NCI-H2196 (cell line): Measurements from ENCODE around the gene MYLK.

Source experiments
- DNase-seq: peaks from one replicate; lab custom pipeline; 2025; ENCODE audit not compliant: unreplicated experiment; lab: John Stamatoyannopoulos, UW

MYLK gene

GRCh38 chr3:123684209-123684608, 199.9 kb downstream of the MYLK start:
- no peak for DNase-seq

GRCh38 chr3:123683505-123684154, 200.5 kb downstream of the MYLK start:
- no peak for DNase-seq

- DNase-seq = no peak
These were observed 201.2 kb downstream of the MYLK start for GRCh38 chr3:123682781-123683504.

GRCh38 chr3:123682302-123682701, 201.8 kb downstream of the MYLK start:
- no peak for DNase-seq

- DNase-seq = no peak
These were observed 204.3 kb downstream of the MYLK start for GRCh38 chr3:123679712-123680386.

- no peak for DNase-seq
These were observed 206.0 kb downstream of the MYLK start for GRCh38 chr3:123678108-123678511.

GRCh38 chr3:123672429-123673146, 211.5 kb downstream of the MYLK start:
- DNase-seq = no peak

GRCh38 chr3:123670743-123671142, 213.4 kb downstream of the MYLK start:
- DNase-seq = no peak

GRCh38 chr3:123668906-123669305, 215.2 kb downstream of the MYLK start:
- no peak for DNase-seq

- no peak for DNase-seq
These were observed 216.3 kb downstream of the MYLK start for GRCh38 chr3:123667784-123668183.

- no peak for DNase-seq
These were observed 219.4 kb downstream of the MYLK start for GRCh38 chr3:123664753-123665152.

- peak; percentile 47 for DNase-seq
These were observed 220.2 kb downstream of the MYLK start for GRCh38 chr3:123663977-123664376.

GRCh38 chr3:123661973-123662372, 222.2 kb downstream of the MYLK start:
- no peak for DNase-seq

GRCh38 chr3:123660900-123661299, 223.2 kb downstream of the MYLK start:
- DNase-seq = peak; percentile 88

- DNase-seq = no peak
These were observed 223.9 kb downstream of the MYLK start for GRCh38 chr3:123660141-123660675.

GRCh38 chr3:123658852-123659206, 225.3 kb downstream of the MYLK start:
- no peak for DNase-seq

- DNase-seq = peak; percentile 78
These were observed 225.8 kb downstream of the MYLK start for GRCh38 chr3:123658118-123658851.

- DNase-seq = no peak
These were observed 226.6 kb downstream of the MYLK start for GRCh38 chr3:123657568-123657967.

GRCh38 chr3:123657111-123657510, 227.0 kb downstream of the MYLK start:
- no peak for DNase-seq

GRCh38 chr3:123656691-123657090, 227.4 kb downstream of the MYLK start:
- DNase-seq = no peak

GRCh38 chr3:123656274-123656673, 227.9 kb downstream of the MYLK start:
- no peak for DNase-seq
